NB4 (cell line): ENCODE measurements around the gene TRIP6.

Experiments used
- DNase-seq: peaks from one replicate; pipeline ENCODE4 v3.0.0; 2010; ENCODE audit warnings: low read depth
- H3K4me3 ChIP-seq: one replicate; pipeline ENCODE4 v1.5.1; 2011; ENCODE audit warnings: mild to moderate bottlenecking, low read depth, low read length, moderate library complexity
- MAX ChIP-seq: IDR thresholded peaks from 2 replicates; pipeline ENCODE4 v1.6.1; 2011; ENCODE audit warnings: low read depth, low read length
- MYC ChIP-seq: IDR thresholded peaks from 2 replicates; pipeline ENCODE4 v1.6.1; 2011; ENCODE audit warnings: low read depth, low read length
- POLR2A ChIP-seq: IDR thresholded peaks from 2 replicates; pipeline ENCODE4 v1.6.1; 2011; ENCODE audit warnings: mild to moderate bottlenecking; ENCODE audit not compliant: insufficient read length; ENCODE audit errors: extremely low read depth
- TF ChIP-seq, protein P1 (sequence below): IDR thresholded peaks from one replicate; pipeline ENCODE4 v1.5.1; 2012; ENCODE audit warnings: low read depth, low read length

Gene TRIP6

GRCh38 chr7:100823140-100823525 is 44.1 kb upstream of the TRIP6 start:
- TF ChIP-seq MAX, result no peak
- TF ChIP-seq, protein P1, sequence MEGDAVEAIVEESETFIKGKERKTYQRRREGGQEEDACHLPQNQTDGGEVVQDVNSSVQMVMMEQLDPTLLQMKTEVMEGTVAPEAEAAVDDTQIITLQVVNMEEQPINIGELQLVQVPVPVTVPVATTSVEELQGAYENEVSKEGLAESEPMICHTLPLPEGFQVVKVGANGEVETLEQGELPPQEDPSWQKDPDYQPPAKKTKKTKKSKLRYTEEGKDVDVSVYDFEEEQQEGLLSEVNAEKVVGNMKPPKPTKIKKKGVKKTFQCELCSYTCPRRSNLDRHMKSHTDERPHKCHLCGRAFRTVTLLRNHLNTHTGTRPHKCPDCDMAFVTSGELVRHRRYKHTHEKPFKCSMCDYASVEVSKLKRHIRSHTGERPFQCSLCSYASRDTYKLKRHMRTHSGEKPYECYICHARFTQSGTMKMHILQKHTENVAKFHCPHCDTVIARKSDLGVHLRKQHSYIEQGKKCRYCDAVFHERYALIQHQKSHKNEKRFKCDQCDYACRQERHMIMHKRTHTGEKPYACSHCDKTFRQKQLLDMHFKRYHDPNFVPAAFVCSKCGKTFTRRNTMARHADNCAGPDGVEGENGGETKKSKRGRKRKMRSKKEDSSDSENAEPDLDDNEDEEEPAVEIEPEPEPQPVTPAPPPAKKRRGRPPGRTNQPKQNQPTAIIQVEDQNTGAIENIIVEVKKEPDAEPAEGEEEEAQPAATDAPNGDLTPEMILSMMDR, result no peak
- TF ChIP-seq POLR2A, result no peak
- no peak for TF ChIP-seq MYC
- no peak for DNase-seq
- no peak overlapping the region for H3K4me3 ChIP-seq

DNA sequence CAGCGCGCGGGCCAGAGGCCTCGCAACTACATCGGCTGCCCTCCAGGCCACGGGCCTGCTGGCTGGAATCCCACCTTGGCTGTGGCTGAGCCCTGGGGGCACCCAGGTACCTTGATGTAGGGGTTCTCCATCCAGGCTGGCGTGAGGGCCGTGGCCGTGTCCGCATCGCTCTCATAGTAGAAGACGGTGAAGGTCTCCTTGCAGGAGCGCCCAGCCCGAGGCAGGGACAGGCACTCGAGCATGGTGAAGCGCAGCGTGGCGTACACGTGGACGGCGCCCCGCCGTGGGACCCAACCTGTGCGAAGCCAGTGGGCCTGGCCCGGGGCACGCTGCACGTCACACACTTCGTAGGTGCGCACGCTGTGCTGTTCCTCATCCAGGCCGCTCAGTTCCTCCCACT is 43.7 kb upstream of the TRIP6 start:
- no peak overlapping the region for H3K4me3 ChIP-seq
- no peak for DNase-seq

GRCh38 chr7:100824499-100825214 is 42.5 kb upstream of the TRIP6 start:
- DNase-seq, result peak; percentile 24
- TF ChIP-seq, protein P1, result no peak
- TF ChIP-seq POLR2A, result no peak
- no peak for TF ChIP-seq MAX
- TF ChIP-seq MYC, result no peak
- H3K4me3 ChIP-seq, result no peak overlapping the region

More for the DNA sequence above, 43.7 kb upstream of the TRIP6 start:
- no peak for TF ChIP-seq MYC
- no peak for TF ChIP-seq MAX
- no peak for TF ChIP-seq POLR2A
- TF ChIP-seq, protein P1, result no peak

DNA sequence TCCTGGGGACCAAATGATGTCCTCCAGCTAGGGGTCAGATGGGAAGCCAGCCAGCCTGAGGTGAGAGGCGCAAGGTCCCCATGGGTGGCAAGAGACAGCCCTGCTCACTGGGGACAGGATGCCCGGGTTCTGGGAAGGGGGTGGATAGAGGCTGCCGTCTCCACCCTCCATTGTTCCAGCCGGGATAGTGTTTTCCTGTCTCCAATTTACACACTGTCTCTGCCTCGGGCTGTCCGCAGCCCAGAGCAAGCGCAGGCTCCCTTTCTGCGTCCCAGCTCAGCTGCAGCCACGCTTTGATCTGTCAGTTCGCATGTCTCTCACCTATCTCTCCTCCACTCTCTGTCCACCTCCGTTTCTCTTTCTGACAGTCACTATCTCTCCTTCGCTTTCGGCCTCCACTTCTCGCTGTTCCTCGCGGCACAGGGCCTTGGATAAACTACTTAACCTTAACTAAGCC is 41.9 kb upstream of the TRIP6 start:
- TF ChIP-seq MYC (no peak), MAX (no peak), POLR2A (no peak)
- no peak overlapping the region for H3K4me3 ChIP-seq
- DNase-seq, result no peak

- peak overlapping the region; percentile 12 for H3K4me3 ChIP-seq
- no peak for TF ChIP-seq MAX
- TF ChIP-seq, protein P1, result peak; percentile 85
- peak; percentile 86 for DNase-seq
Observed at GRCh38 chr7:100825751-100826513, 41.3 kb upstream of the TRIP6 start.

DNA sequence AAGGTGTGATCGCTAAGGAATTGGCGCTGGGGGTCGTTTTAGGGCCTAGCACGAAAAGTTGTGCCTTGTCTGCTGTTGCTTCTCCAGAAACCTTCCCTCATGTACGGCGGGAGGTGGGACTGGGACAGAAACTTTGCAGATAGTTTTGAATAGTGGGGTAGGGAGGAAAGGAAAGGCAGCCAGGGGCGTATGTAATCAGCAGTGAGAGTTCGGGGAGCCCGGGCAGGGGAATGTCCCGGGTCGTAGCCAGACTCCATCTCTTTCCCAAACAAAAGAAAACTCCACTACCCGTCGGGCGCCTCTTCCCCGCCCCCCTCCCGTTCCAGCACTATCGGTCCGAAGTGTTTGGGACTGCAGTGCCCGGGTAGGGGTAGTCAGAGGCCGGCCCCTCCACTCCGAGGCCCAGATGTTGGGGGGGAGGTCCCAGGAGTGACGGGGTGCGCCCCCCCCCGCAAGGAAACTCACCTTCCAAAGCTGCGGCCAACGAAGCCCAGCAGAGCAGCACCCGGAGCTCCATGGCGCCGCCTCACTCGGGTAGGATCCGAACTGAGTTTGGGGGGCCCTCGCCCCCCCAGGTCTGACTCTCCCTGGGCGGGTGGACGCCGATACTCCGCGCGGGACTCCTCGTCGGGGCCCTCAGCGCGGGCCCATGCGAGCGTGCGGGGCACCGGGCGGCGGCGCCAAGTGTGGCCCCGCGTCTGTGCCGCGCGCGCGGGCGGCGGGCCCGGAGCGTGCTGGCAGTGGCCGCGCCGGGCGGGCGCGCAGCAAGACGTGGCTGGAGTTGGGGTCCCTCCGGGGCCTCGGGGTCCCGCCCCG is 40.5 kb upstream of the TRIP6 start:
- no peak for DNase-seq
- no peak for TF ChIP-seq MYC
- no peak for TF ChIP-seq MAX
- TF ChIP-seq, protein P1, result no peak
- no peak for TF ChIP-seq POLR2A
- peak overlapping the region; percentile 12 for H3K4me3 ChIP-seq
